ENCODE measurements around the gene TNK2.

TNK2 gene

GRCh38 chr3:195849322-195850074 lies 58.9 kb downstream of the TNK2 start:
- peaks cover 0 to 4% of the 10 kb centered on the region in 2 donors for H3K9me3 ChIP-seq (replicated peaks in 1 of 2; ENCODE audit: control insufficient read depth in 2 of 2, insufficient read depth in 1 of 2, low read depth in 1 of 2, low read length in 2 of 2)
- no CpG with 5 or more reads among the region's 53 CpGs for WGBS, 2 donors (ENCODE audit: extremely low coverage in 2 of 2, insufficient read length in 2 of 2, insufficient replicate concordance in 1 of 2)
- no peak overlapping the region for H3K4me3 ChIP-seq (ENCODE audit: low read length in 2 of 2)

DNA sequence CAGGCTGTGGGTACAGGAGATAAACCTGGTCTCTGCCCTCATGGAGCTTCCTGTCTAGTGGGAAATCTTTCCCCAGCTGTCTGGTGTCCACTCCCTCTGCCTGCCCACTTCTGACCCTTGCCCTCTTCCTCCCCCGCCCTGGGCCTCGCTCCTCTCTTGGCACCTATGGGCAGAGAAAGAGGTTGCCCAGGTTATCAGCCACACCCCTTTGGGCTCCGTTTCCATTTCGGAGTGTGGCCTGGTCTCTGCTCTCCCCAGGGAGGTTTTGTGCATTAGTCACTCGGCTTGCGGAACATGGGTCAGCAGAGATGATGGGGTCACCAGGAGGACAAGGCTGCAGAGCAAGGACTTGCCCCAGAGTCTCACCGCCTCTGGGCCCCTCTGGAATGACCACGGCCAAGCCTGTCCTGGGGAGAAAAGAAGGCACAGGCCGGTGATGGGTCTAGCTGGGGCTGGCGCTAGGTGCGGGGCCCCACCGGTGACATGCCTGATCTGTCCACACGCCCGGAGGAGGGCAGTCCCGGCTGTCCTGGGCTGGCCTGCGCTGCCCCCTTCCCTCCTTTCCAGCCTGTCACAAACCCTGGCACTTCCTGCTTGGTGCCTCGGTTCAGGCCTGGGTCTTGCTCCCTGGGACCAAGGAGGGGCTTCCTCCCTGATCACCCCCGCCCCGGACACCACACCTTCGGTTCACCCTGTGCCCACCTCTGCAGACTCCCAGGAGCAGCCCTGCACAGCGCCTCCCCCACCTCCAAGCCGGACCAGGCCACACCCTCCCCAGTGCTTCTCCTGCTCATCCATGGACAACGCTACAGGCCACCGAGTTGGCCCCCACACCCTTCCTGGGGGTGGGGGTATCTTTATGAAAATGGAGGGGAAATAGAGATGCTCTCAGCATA lies 61.0 kb downstream of the TNK2 start:
- H3K9ac ChIP-seq (ENCODE audit: low read depth, low read length, poor library complexity): no peak overlapping the region
- no peak overlapping the region for H2BK12ac ChIP-seq (ENCODE audit: low read length)
- no peak overlapping the region for H2AFZ ChIP-seq (ENCODE audit: low read length)
- H3K18ac ChIP-seq (ENCODE audit: low read length): peak overlapping the region; percentile 35
- H4K8ac ChIP-seq (ENCODE audit: low read depth, low read length): peak overlapping the region; percentile 17
- peak overlapping the region; percentile 80 for H3K23ac ChIP-seq (ENCODE audit: low read depth, low read length, poor library complexity)
- no peak overlapping the region for H4K91ac ChIP-seq (ENCODE audit: low read depth, low read length, poor library complexity)
- H3K4me2 ChIP-seq (ENCODE audit: insufficient read depth, low read length, poor library complexity, severe bottlenecking): no peak overlapping the region
- H3K79me1 ChIP-seq (ENCODE audit: low read depth, low read length): peaks cover 2% of the 10 kb centered on the region
- peak overlapping the region; percentile 21 for H3K14ac ChIP-seq (ENCODE audit: low read length)
- H3K27me3 ChIP-seq (ENCODE audit: control insufficient read depth in 3 of 3, insufficient read depth in 3 of 3, low read depth in 1 of 3, low read length in 3 of 3): peaks cover 0 to 6% (median 0%) of the 10 kb centered on the region in 3 experiments
- H3K27ac ChIP-seq (replicated peaks; ENCODE audit: low read length): no peak overlapping the region
- no CpG with 5 or more reads among the region's 24 CpGs for WGBS, 2 donors (ENCODE audit: extremely low coverage in 2 of 2, insufficient read length in 2 of 2, insufficient replicate concordance in 1 of 2)
- DNase-seq (ENCODE audit: low spot score): no peak
- H3K4ac ChIP-seq (ENCODE audit: low read length): peak overlapping the region; percentile 76
- H3K36me3 ChIP-seq (replicated peaks in 1 of 2; ENCODE audit: control insufficient read depth in 2 of 2, insufficient read depth in 2 of 2, low read length in 2 of 2): no peaks in the 10 kb centered on the region
- peak overlapping the region; percentile 75 for H2AK5ac ChIP-seq (ENCODE audit: low read depth, low read length)
- H3K9me3 ChIP-seq (replicated peaks in 1 of 2; ENCODE audit: control insufficient read depth in 2 of 2, insufficient read depth in 1 of 2, low read depth in 1 of 2, low read length in 2 of 2): no peaks in the 10 kb centered on the region
- peak overlapping the region; percentile 60 for H2BK5ac ChIP-seq (ENCODE audit: low read length)
- peak overlapping the region in 1 of 2 donors; percentile 65 for H3K4me3 ChIP-seq (ENCODE audit: low read length in 2 of 2)
- H2BK120ac ChIP-seq (ENCODE audit: low read depth, low read length): no peak overlapping the region
- H2BK15ac ChIP-seq (ENCODE audit: low read length): no peak overlapping the region
- no peaks in the 10 kb centered on the region for H3K4me1 ChIP-seq (ENCODE audit: control insufficient read depth in 2 of 2, insufficient read depth in 1 of 2, low read depth in 1 of 2, low read length in 2 of 2)

More at GRCh38 chr3:195849322-195850074, 58.9 kb downstream of the TNK2 start:
- H2BK120ac ChIP-seq (ENCODE audit: low read depth, low read length): no peak overlapping the region
- no peak overlapping the region for H4K91ac ChIP-seq (ENCODE audit: low read depth, low read length, poor library complexity)
- peak overlapping the region; percentile 41 for H2BK12ac ChIP-seq (ENCODE audit: low read length)
- no peak overlapping the region for H3K9ac ChIP-seq (ENCODE audit: low read depth, low read length, poor library complexity)
- H3K27me3 ChIP-seq (ENCODE audit: control insufficient read depth in 3 of 3, insufficient read depth in 3 of 3, low read depth in 1 of 3, low read length in 3 of 3): peaks cover 0 to 23% (median 0%) of the 10 kb centered on the region in 3 experiments
- no peak overlapping the region for H3K4ac ChIP-seq (ENCODE audit: low read length)
- H2BK5ac ChIP-seq (ENCODE audit: low read length): no peak overlapping the region
- peak overlapping the region; percentile 48 for H3K18ac ChIP-seq (ENCODE audit: low read length)
- H2AK5ac ChIP-seq (ENCODE audit: low read depth, low read length): no peak overlapping the region
- peaks cover 2% of the 10 kb centered on the region for H3K79me1 ChIP-seq (ENCODE audit: low read depth, low read length)
- H2BK15ac ChIP-seq (ENCODE audit: low read length): peak overlapping the region; percentile 49
- H2AFZ ChIP-seq (ENCODE audit: low read length): no peak overlapping the region
- no peak overlapping the region for H3K4me2 ChIP-seq (ENCODE audit: insufficient read depth, low read length, poor library complexity, severe bottlenecking)
- no peak overlapping the region for H4K8ac ChIP-seq (ENCODE audit: low read depth, low read length)
- H3K14ac ChIP-seq (ENCODE audit: low read length): peak overlapping the region; percentile 8
- no peak overlapping the region for H3K27ac ChIP-seq (replicated peaks; ENCODE audit: low read length)
- DNase-seq (ENCODE audit: low spot score): no peak
- no peak overlapping the region for H3K23ac ChIP-seq (ENCODE audit: low read depth, low read length, poor library complexity)
- H3K36me3 ChIP-seq (replicated peaks in 1 of 2; ENCODE audit: control insufficient read depth in 2 of 2, insufficient read depth in 2 of 2, low read length in 2 of 2): no peaks in the 10 kb centered on the region
- no peaks in the 10 kb centered on the region for H3K4me1 ChIP-seq (ENCODE audit: control insufficient read depth in 2 of 2, insufficient read depth in 1 of 2, low read depth in 1 of 2, low read length in 2 of 2)

GRCh38 chr3:195845483-195845882 lies 62.9 kb downstream of the TNK2 start:
- no peak overlapping the region for H4K8ac ChIP-seq (ENCODE audit: low read depth, low read length)
- no peaks in the 10 kb centered on the region for H3K9me3 ChIP-seq (replicated peaks in 1 of 2; ENCODE audit: control insufficient read depth in 2 of 2, insufficient read depth in 1 of 2, low read depth in 1 of 2, low read length in 2 of 2)
- no peaks in the 10 kb centered on the region for H3K36me3 ChIP-seq (replicated peaks in 1 of 2; ENCODE audit: control insufficient read depth in 2 of 2, insufficient read depth in 2 of 2, low read length in 2 of 2)
- H3K4ac ChIP-seq (ENCODE audit: low read length): no peak overlapping the region
- H3K27me3 ChIP-seq (ENCODE audit: control insufficient read depth in 3 of 3, insufficient read depth in 3 of 3, low read depth in 1 of 3, low read length in 3 of 3): no peaks in the 10 kb centered on the region
- H3K4me2 ChIP-seq (ENCODE audit: insufficient read depth, low read length, poor library complexity, severe bottlenecking): no peak overlapping the region
- WGBS, 2 donors (ENCODE audit: extremely low coverage in 2 of 2, insufficient read length in 2 of 2, insufficient replicate concordance in 1 of 2): 100% methylated on average over 1 of the region's 6 CpGs
- H3K79me1 ChIP-seq (ENCODE audit: low read depth, low read length): peaks cover 2% of the 10 kb centered on the region
- no peak overlapping the region for H3K23ac ChIP-seq (ENCODE audit: low read depth, low read length, poor library complexity)
- H2BK12ac ChIP-seq (ENCODE audit: low read length): no peak overlapping the region
- H3K18ac ChIP-seq (ENCODE audit: low read length): no peak overlapping the region
- no peak overlapping the region for H2AFZ ChIP-seq (ENCODE audit: low read length)
- H2AK5ac ChIP-seq (ENCODE audit: low read depth, low read length): no peak overlapping the region
- H3K4me3 ChIP-seq (ENCODE audit: low read length in 2 of 2): no peak overlapping the region
- no peak overlapping the region for H3K9ac ChIP-seq (ENCODE audit: low read depth, low read length, poor library complexity)
- H2BK5ac ChIP-seq (ENCODE audit: low read length): no peak overlapping the region
- no peak overlapping the region for H2BK120ac ChIP-seq (ENCODE audit: low read depth, low read length)
- DNase-seq (ENCODE audit: low spot score): no peak
- no peak overlapping the region for H2BK15ac ChIP-seq (ENCODE audit: low read length)
- H4K91ac ChIP-seq (ENCODE audit: low read depth, low read length, poor library complexity): no peak overlapping the region
- no peaks in the 10 kb centered on the region for H3K4me1 ChIP-seq (ENCODE audit: control insufficient read depth in 2 of 2, insufficient read depth in 1 of 2, low read depth in 1 of 2, low read length in 2 of 2)
- H3K14ac ChIP-seq (ENCODE audit: low read length): no peak overlapping the region
- H3K27ac ChIP-seq (replicated peaks; ENCODE audit: low read length): no peak overlapping the region
